ENCODE data around the gene MEF2C.

The MEF2C gene

GRCh38 chr5:88694023-88694679 is 188.8 kb downstream of the MEF2C start:
- Histone ChIP-seq H3K4me2 (ENCODE audit: low read length) (no peak overlapping the region), H3K27ac (ENCODE audit: low read depth, low read length, poor library complexity, severe bottlenecking) (no peak overlapping the region), H3K4me3 (ENCODE audit: low read depth, low read length, poor library complexity, severe bottlenecking) (no peak overlapping the region)

GRCh38 chr5:88693071-88693932 is 189.7 kb downstream of the MEF2C start:
- H3K27me3 ChIP-seq (ENCODE audit: insufficient read depth, low read length) = no peaks in the 10 kb centered on the region; the same call in 1 of the 2 replicates
- no peaks in the 10 kb centered on the region for H3K9me2 ChIP-seq (ENCODE audit: low read depth, low read length)
- H4K20me1 ChIP-seq (ENCODE audit: insufficient read depth, low read length) = no peaks in the 10 kb centered on the region
- no peaks in the 10 kb centered on the region for H3K9me3 ChIP-seq (ENCODE audit: low read length)
- H3K79me2 ChIP-seq (ENCODE audit: insufficient read depth, low read length) = no peaks in the 10 kb centered on the region
- no peak overlapping the region for H3K4me3 ChIP-seq (ENCODE audit: low read depth, low read length, poor library complexity, severe bottlenecking)
- H3K27ac ChIP-seq (ENCODE audit: low read depth, low read length, poor library complexity, severe bottlenecking) = no peak overlapping the region
- no peak overlapping the region for H3K9ac ChIP-seq (ENCODE audit: low read length)
- H3F3A ChIP-seq (ENCODE audit: insufficient read depth, low read length) = no peaks in the 10 kb centered on the region
- no peak overlapping the region for H2AFZ ChIP-seq (ENCODE audit: low read length)
- no peak overlapping the region for H3K4me2 ChIP-seq (ENCODE audit: low read length)
- TF ChIP-seq CTCF (IDR thresholded peaks at IDR 0.05; ENCODE audit: low read length) (no peak; the same call in 1 of the 2 replicates), EZH2 (IDR thresholded peaks at IDR 0.05; ENCODE audit: borderline replicate concordance, low read length) (no peak)
- no peaks in the 10 kb centered on the region for H3K4me1 ChIP-seq (ENCODE audit: insufficient read depth, low read length, severe bottlenecking)
- H3K36me3 ChIP-seq (ENCODE audit: insufficient read depth, low read length) = no peaks in the 10 kb centered on the region

More at GRCh38 chr5:88694023-88694679, 188.8 kb downstream of the MEF2C start:
- TF ChIP-seq CTCF (IDR thresholded peaks at IDR 0.05; ENCODE audit: low read length) (no peak), EZH2 (IDR thresholded peaks at IDR 0.05; ENCODE audit: borderline replicate concordance, low read length) (no peak)
- H3K79me2 ChIP-seq (ENCODE audit: insufficient read depth, low read length) = no peaks in the 10 kb centered on the region
- no peaks in the 10 kb centered on the region for H3K9me2 ChIP-seq (ENCODE audit: low read depth, low read length)
- H3K36me3 ChIP-seq (ENCODE audit: insufficient read depth, low read length) = no peaks in the 10 kb centered on the region
- no peaks in the 10 kb centered on the region; the same call in 1 of the 2 replicates for H3K27me3 ChIP-seq (ENCODE audit: insufficient read depth, low read length)
- H2AFZ ChIP-seq (ENCODE audit: low read length) = no peak overlapping the region
- H4K20me1 ChIP-seq (ENCODE audit: insufficient read depth, low read length) = no peaks in the 10 kb centered on the region
- no peaks in the 10 kb centered on the region for H3K4me1 ChIP-seq (ENCODE audit: insufficient read depth, low read length, severe bottlenecking)
- no peak overlapping the region for H3K9ac ChIP-seq (ENCODE audit: low read length)
- H3F3A ChIP-seq (ENCODE audit: insufficient read depth, low read length) = no peaks in the 10 kb centered on the region
- H3K9me3 ChIP-seq (ENCODE audit: low read length) = no peaks in the 10 kb centered on the region

GRCh38 chr5:88691945-88692868 is 190.8 kb downstream of the MEF2C start:
- no peak overlapping the region for H3K4me2 ChIP-seq (ENCODE audit: low read length)
- no peak overlapping the region for H3K27ac ChIP-seq (ENCODE audit: low read depth, low read length, poor library complexity, severe bottlenecking)
- TF ChIP-seq EZH2 (IDR thresholded peaks at IDR 0.05; ENCODE audit: borderline replicate concordance, low read length) (no peak), CTCF (IDR thresholded peaks at IDR 0.05; ENCODE audit: low read length) (no peak)
- no peak overlapping the region for H3K9ac ChIP-seq (ENCODE audit: low read length)
- H2AFZ ChIP-seq (ENCODE audit: low read length) = no peak overlapping the region
- no peaks in the 10 kb centered on the region for H3K4me1 ChIP-seq (ENCODE audit: insufficient read depth, low read length, severe bottlenecking)
- no peaks in the 10 kb centered on the region for H3F3A ChIP-seq (ENCODE audit: insufficient read depth, low read length)
- no peaks in the 10 kb centered on the region; the same call in 1 of the 2 replicates for H3K27me3 ChIP-seq (ENCODE audit: insufficient read depth, low read length)
- H3K79me2 ChIP-seq (ENCODE audit: insufficient read depth, low read length) = no peaks in the 10 kb centered on the region
- no peaks in the 10 kb centered on the region for H3K36me3 ChIP-seq (ENCODE audit: insufficient read depth, low read length)
- no peaks in the 10 kb centered on the region for H3K9me2 ChIP-seq (ENCODE audit: low read depth, low read length)
- no peaks in the 10 kb centered on the region for H3K9me3 ChIP-seq (ENCODE audit: low read length)
- H3K4me3 ChIP-seq (ENCODE audit: low read depth, low read length, poor library complexity, severe bottlenecking) = no peak overlapping the region
- no peaks in the 10 kb centered on the region for H4K20me1 ChIP-seq (ENCODE audit: insufficient read depth, low read length)
